GM23338 (cell line): ENCODE measurements around the gene SLC2A6.

Experiments used
- POLR2AphosphoS5 ChIP-seq: IDR thresholded peaks from 2 replicates; pipeline ENCODE4 v1.6.1; 2016; ENCODE audit warnings: antibody characterized with exemption, low read depth
- TF ChIP-seq, protein P1 (sequence below), 2 experiments: fragments of 200-600 bp in 1 of 2; sonication (generic) in 1 of 2; conservative IDR thresholded peaks; 2 replicates each; pipeline versions ENCODE4 v1.5.1 to v1.6.1; 2016 to 2017; ENCODE audit warnings: antibody characterized with exemption in 2 of 2, low read depth in 2 of 2, mild to moderate bottlenecking in 2 of 2, moderate library complexity in 1 of 2
- TF ChIP-seq, protein P2 (sequence below): IDR thresholded peaks from 2 replicates; pipeline ENCODE4 v1.6.1; 2016; ENCODE audit warnings: antibody characterized with exemption

DNA sequence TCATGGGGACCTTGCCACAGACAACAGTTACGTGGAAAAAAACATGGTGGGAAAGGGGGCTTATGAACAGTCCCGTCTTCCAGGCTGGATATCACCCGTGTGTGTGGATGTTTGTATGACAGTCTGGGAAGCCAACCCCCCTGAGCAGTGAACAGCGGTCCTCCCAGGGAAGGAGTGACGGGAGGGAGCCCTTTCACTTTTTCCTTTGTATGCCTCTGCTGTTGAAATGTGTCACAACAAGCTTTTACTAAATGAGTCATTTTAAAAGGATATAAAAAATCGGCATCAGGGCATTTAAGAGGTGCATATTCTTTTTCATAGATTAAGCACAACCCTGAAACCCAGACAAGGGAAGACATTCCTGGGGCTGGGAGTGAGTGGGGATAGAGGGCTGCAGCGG, 40.8 kb upstream of the SLC2A6 start:
- TF ChIP-seq, protein P1, sequence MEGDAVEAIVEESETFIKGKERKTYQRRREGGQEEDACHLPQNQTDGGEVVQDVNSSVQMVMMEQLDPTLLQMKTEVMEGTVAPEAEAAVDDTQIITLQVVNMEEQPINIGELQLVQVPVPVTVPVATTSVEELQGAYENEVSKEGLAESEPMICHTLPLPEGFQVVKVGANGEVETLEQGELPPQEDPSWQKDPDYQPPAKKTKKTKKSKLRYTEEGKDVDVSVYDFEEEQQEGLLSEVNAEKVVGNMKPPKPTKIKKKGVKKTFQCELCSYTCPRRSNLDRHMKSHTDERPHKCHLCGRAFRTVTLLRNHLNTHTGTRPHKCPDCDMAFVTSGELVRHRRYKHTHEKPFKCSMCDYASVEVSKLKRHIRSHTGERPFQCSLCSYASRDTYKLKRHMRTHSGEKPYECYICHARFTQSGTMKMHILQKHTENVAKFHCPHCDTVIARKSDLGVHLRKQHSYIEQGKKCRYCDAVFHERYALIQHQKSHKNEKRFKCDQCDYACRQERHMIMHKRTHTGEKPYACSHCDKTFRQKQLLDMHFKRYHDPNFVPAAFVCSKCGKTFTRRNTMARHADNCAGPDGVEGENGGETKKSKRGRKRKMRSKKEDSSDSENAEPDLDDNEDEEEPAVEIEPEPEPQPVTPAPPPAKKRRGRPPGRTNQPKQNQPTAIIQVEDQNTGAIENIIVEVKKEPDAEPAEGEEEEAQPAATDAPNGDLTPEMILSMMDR (conservative IDR thresholded peaks at IDR 0.05; ENCODE audit: low read depth in 2 of 2) = no peak
- TF ChIP-seq POLR2AphosphoS5 = no peak
- TF ChIP-seq, protein P2, sequence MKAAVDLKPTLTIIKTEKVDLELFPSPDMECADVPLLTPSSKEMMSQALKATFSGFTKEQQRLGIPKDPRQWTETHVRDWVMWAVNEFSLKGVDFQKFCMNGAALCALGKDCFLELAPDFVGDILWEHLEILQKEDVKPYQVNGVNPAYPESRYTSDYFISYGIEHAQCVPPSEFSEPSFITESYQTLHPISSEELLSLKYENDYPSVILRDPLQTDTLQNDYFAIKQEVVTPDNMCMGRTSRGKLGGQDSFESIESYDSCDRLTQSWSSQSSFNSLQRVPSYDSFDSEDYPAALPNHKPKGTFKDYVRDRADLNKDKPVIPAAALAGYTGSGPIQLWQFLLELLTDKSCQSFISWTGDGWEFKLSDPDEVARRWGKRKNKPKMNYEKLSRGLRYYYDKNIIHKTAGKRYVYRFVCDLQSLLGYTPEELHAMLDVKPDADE = no peak
